Activated T-helper 17 cell treated with anti-CD3 and anti-CD28 coated beads, Interleukin-2, amount 50 U/mL, for 72 hours (primary cell): ENCODE data around the gene SESN1. TPM values are rescaled to one million over a fixed set of nuclear protein-coding genes. Genes with fewer than 3 reads are reported as not detected.

Source experiments
- ATAC-seq: fragments of 150-1000 bp; cut with Tn5 transposase; replicated peaks from 2 replicates; pipeline ENCODE4 v1.10.0; 2021; ENCODE audit warnings: mild to moderate bottlenecking, moderate library complexity
- H3K27ac Mint-ChIP-seq: one replicate; pipeline ENCODE4 v1.8.0; 2022; ENCODE audit warnings: mixed read lengths
- H3K27me3 Mint-ChIP-seq: one replicate; pipeline ENCODE4 v1.8.0; 2022; ENCODE audit warnings: mixed read lengths
- H3K36me3 Mint-ChIP-seq: one replicate; pipeline ENCODE4 v1.8.0; 2022; ENCODE audit warnings: low read depth, mild to moderate bottlenecking, mixed read lengths
- H3K4me1 Mint-ChIP-seq: one replicate; pipeline ENCODE4 v1.8.0; 2022; ENCODE audit warnings: mixed read lengths
- H3K4me3 Mint-ChIP-seq: one replicate; pipeline ENCODE4 v1.8.0; 2022; ENCODE audit warnings: mild to moderate bottlenecking, mixed read lengths
- H3K9me3 Mint-ChIP-seq: one replicate; pipeline ENCODE4 v1.8.0; 2022; ENCODE audit warnings: mixed read lengths
- total RNA-seq, 2 donors: library from RNA; stranded (reverse); gene quantifications; one replicate each; pipeline ENCODE4 v1.2.3, GENCODE V29; 2022

Gene SESN1
- total RNA-seq, 2 donors from 2014 or later = 9.8 to 23.0 TPM

- no peak for ATAC-seq
- H3K4me1 Mint-ChIP-seq = peaks cover 13% of the 10 kb centered on the region
- no peaks in the 10 kb centered on the region for H3K9me3 Mint-ChIP-seq
- no peaks in the 10 kb centered on the region for H3K36me3 Mint-ChIP-seq
- H3K27me3 Mint-ChIP-seq = no peaks in the 10 kb centered on the region
- no peak overlapping the region for H3K27ac Mint-ChIP-seq
- no peak overlapping the region for H3K4me3 Mint-ChIP-seq
Measured at GRCh38 chr6:109045493-109045892, 49.2 kb downstream of the SESN1 start.

GRCh38 chr6:109039795-109040194, 54.9 kb downstream of the SESN1 start:
- no peak overlapping the region for H3K4me3 Mint-ChIP-seq
- H3K36me3 Mint-ChIP-seq = no peaks in the 10 kb centered on the region
- peak; percentile 32 for ATAC-seq
- no peaks in the 10 kb centered on the region for H3K9me3 Mint-ChIP-seq
- H3K27me3 Mint-ChIP-seq = no peaks in the 10 kb centered on the region
- peak overlapping the region; percentile 0 for H3K27ac Mint-ChIP-seq
- peaks cover 14% of the 10 kb centered on the region for H3K4me1 Mint-ChIP-seq

- H3K27me3 Mint-ChIP-seq = no peaks in the 10 kb centered on the region
- H3K36me3 Mint-ChIP-seq = no peaks in the 10 kb centered on the region
- H3K4me3 Mint-ChIP-seq = peak overlapping the region; percentile 1
- no peaks in the 10 kb centered on the region for H3K9me3 Mint-ChIP-seq
- H3K27ac Mint-ChIP-seq = peak overlapping the region; percentile 0
- ATAC-seq = no peak
- peaks cover 14% of the 10 kb centered on the region for H3K4me1 Mint-ChIP-seq
Measured at GRCh38 chr6:109038837-109039398, 55.7 kb downstream of the SESN1 start.

- Mint-ChIP-seq H3K27me3 (no peaks in the 10 kb centered on the region), H3K4me1 (peaks cover 18% of the 10 kb centered on the region), H3K4me3 (peak overlapping the region; percentile 40), H3K36me3 (no peaks in the 10 kb centered on the region), H3K27ac (peak overlapping the region; percentile 75), H3K9me3 (no peaks in the 10 kb centered on the region)
- ATAC-seq = peak; percentile 18
Measured at GRCh38 chr6:109036574-109037294, 57.9 kb downstream of the SESN1 start.

GRCh38 chr6:109034526-109034925, 60.1 kb downstream of the SESN1 start:
- Mint-ChIP-seq H3K36me3 (no peaks in the 10 kb centered on the region), H3K9me3 (no peaks in the 10 kb centered on the region), H3K4me3 (no peak overlapping the region), H3K27ac (no peak overlapping the region), H3K4me1 (peaks cover 28% of the 10 kb centered on the region), H3K27me3 (no peaks in the 10 kb centered on the region)
- ATAC-seq = no peak

- no peak overlapping the region for H3K4me3 Mint-ChIP-seq
- H3K9me3 Mint-ChIP-seq = no peaks in the 10 kb centered on the region
- no peak overlapping the region for H3K27ac Mint-ChIP-seq
- ATAC-seq = no peak
- H3K4me1 Mint-ChIP-seq = peaks cover 31% of the 10 kb centered on the region
- H3K36me3 Mint-ChIP-seq = no peaks in the 10 kb centered on the region
- no peaks in the 10 kb centered on the region for H3K27me3 Mint-ChIP-seq
Measured at GRCh38 chr6:109033655-109034054, 61.0 kb downstream of the SESN1 start.

GRCh38 chr6:109031416-109031815, 63.2 kb downstream of the SESN1 start:
- no peak overlapping the region for H3K27ac Mint-ChIP-seq
- H3K4me1 Mint-ChIP-seq = peaks cover 23% of the 10 kb centered on the region
- H3K4me3 Mint-ChIP-seq = no peak overlapping the region
- no peak for ATAC-seq
- H3K27me3 Mint-ChIP-seq = no peaks in the 10 kb centered on the region
- H3K9me3 Mint-ChIP-seq = no peaks in the 10 kb centered on the region
- no peaks in the 10 kb centered on the region for H3K36me3 Mint-ChIP-seq

- Mint-ChIP-seq H3K9me3 (no peaks in the 10 kb centered on the region), H3K27ac (no peak overlapping the region), H3K4me3 (no peak overlapping the region), H3K36me3 (no peaks in the 10 kb centered on the region), H3K27me3 (no peaks in the 10 kb centered on the region), H3K4me1 (peaks cover 29% of the 10 kb centered on the region)
- no peak for ATAC-seq
Measured at GRCh38 chr6:109029313-109029712, 65.3 kb downstream of the SESN1 start.

GRCh38 chr6:109028439-109028838, 66.2 kb downstream of the SESN1 start:
- no peaks in the 10 kb centered on the region for H3K36me3 Mint-ChIP-seq
- H3K4me3 Mint-ChIP-seq = no peak overlapping the region
- no peaks in the 10 kb centered on the region for H3K9me3 Mint-ChIP-seq
- no peak overlapping the region for H3K27ac Mint-ChIP-seq
- no peak for ATAC-seq
- no peaks in the 10 kb centered on the region for H3K27me3 Mint-ChIP-seq
- peaks cover 29% of the 10 kb centered on the region for H3K4me1 Mint-ChIP-seq

GRCh38 chr6:109027964-109028363, 66.7 kb downstream of the SESN1 start:
- Mint-ChIP-seq H3K36me3 (no peaks in the 10 kb centered on the region), H3K4me3 (no peak overlapping the region), H3K9me3 (no peaks in the 10 kb centered on the region), H3K27ac (no peak overlapping the region), H3K4me1 (peaks cover 29% of the 10 kb centered on the region), H3K27me3 (no peaks in the 10 kb centered on the region)
- ATAC-seq = no peak

- no peaks in the 10 kb centered on the region for H3K27me3 Mint-ChIP-seq
- peak overlapping the region; percentile 63 for H3K4me3 Mint-ChIP-seq
Measured at GRCh38 chr6:109025639-109026038, 69.0 kb downstream of the SESN1 start.

GRCh38 chr6:109024784-109025183, 69.9 kb downstream of the SESN1 start:
- peaks cover 21% of the 10 kb centered on the region for H3K4me1 Mint-ChIP-seq

More at GRCh38 chr6:109025639-109026038, 69.0 kb downstream of the SESN1 start:
- Mint-ChIP-seq H3K4me1 (peaks cover 25% of the 10 kb centered on the region), H3K36me3 (no peaks in the 10 kb centered on the region), H3K9me3 (no peaks in the 10 kb centered on the region), H3K27ac (peak overlapping the region; percentile 65)
- no peak for ATAC-seq

GRCh38 chr6:109024368-109024767, 70.3 kb downstream of the SESN1 start:
- H3K4me1 Mint-ChIP-seq = peaks cover 19% of the 10 kb centered on the region

More at GRCh38 chr6:109024784-109025183, 69.9 kb downstream of the SESN1 start:
- no peak for ATAC-seq
- H3K9me3 Mint-ChIP-seq = no peaks in the 10 kb centered on the region
- peak overlapping the region; percentile 24 for H3K4me3 Mint-ChIP-seq
- H3K36me3 Mint-ChIP-seq = no peaks in the 10 kb centered on the region
- no peak overlapping the region for H3K27ac Mint-ChIP-seq
- H3K27me3 Mint-ChIP-seq = no peaks in the 10 kb centered on the region

GRCh38 chr6:109023356-109023925, 71.2 kb downstream of the SESN1 start:
- no peak overlapping the region for H3K27ac Mint-ChIP-seq
- H3K36me3 Mint-ChIP-seq = no peaks in the 10 kb centered on the region
- no peak for ATAC-seq
- H3K9me3 Mint-ChIP-seq = no peaks in the 10 kb centered on the region
- peak overlapping the region; percentile 0 for H3K4me3 Mint-ChIP-seq
- H3K4me1 Mint-ChIP-seq = peaks cover 21% of the 10 kb centered on the region
- H3K27me3 Mint-ChIP-seq = no peaks in the 10 kb centered on the region

More at GRCh38 chr6:109024368-109024767, 70.3 kb downstream of the SESN1 start:
- Mint-ChIP-seq H3K9me3 (no peaks in the 10 kb centered on the region), H3K4me3 (peak overlapping the region; percentile 24), H3K36me3 (no peaks in the 10 kb centered on the region), H3K27me3 (no peaks in the 10 kb centered on the region), H3K27ac (no peak overlapping the region)
- ATAC-seq = no peak

GRCh38 chr6:109021870-109022269, 72.8 kb downstream of the SESN1 start:
- Mint-ChIP-seq H3K4me1 (peaks cover 21% of the 10 kb centered on the region), H3K9me3 (no peaks in the 10 kb centered on the region), H3K27me3 (no peaks in the 10 kb centered on the region), H3K36me3 (no peaks in the 10 kb centered on the region), H3K27ac (no peak overlapping the region), H3K4me3 (no peak overlapping the region)
- no peak for ATAC-seq
